Activated gamma-delta T cell treated with anti-CD3 and anti-CD28 coated beads, Interleukin-2, amount 50 U/mL, for 16 hours (primary cell): ENCODE measurements around the gene NAT14.
"Not testable (repeated sequence)": the region's sequence is repeated elsewhere in the genome, so short reads cannot be mapped to it uniquely, and the experiment has no call there.

Experiments used
- DNase-seq: peaks from one replicate; pipeline ENCODE4 v3.0.0-alpha.2; 2020; ENCODE audit warnings: low read depth

The NAT14 gene

DNA sequence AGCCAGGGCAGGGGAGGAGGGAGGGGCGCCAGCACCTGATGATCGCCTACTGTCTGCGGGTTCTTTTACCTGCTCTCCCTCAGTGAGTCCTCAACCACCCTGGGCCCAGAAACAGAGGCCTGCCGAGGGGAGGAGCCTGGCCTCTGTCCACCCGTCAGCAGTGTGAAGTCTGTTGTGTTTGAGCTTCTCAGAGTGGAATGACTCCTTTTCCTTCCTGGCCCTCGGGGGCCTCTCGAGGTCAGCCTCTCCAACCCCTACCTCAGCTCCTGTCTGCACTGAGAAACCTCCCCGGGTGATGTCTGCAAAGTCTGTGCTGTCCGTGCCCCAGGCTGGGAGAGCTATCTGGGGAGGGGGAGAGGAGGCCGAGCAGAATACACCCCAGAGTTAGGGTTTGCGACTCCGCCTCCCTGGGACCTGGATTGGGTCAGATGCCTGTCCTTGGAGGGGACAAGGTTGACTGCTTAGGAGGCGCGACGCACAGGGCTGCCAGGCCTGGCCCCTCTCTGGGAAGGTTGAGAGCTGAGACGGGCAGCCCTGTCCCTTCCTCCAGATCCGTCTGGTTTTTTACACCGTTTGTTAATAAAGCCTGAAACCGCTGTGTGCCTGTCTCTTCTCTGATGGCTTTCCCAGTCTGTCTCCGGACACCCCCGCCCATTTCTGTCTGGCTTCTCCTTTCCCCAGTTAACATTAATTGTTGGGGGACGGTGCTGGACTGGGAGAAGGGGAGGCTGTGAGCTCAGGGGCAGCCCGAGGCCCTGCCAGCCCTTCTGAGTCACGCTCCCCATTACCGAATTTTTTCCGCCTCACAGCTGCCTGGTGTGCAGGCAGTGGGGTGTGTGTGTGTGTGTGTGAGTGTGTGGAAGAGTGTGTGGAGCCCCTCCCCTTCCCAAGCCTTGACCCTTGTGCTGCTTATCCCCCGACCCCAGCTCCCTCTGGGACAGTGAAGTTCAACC, 2.3 kb downstream of the NAT14 start:
- DNase-seq: no peak

DNA sequence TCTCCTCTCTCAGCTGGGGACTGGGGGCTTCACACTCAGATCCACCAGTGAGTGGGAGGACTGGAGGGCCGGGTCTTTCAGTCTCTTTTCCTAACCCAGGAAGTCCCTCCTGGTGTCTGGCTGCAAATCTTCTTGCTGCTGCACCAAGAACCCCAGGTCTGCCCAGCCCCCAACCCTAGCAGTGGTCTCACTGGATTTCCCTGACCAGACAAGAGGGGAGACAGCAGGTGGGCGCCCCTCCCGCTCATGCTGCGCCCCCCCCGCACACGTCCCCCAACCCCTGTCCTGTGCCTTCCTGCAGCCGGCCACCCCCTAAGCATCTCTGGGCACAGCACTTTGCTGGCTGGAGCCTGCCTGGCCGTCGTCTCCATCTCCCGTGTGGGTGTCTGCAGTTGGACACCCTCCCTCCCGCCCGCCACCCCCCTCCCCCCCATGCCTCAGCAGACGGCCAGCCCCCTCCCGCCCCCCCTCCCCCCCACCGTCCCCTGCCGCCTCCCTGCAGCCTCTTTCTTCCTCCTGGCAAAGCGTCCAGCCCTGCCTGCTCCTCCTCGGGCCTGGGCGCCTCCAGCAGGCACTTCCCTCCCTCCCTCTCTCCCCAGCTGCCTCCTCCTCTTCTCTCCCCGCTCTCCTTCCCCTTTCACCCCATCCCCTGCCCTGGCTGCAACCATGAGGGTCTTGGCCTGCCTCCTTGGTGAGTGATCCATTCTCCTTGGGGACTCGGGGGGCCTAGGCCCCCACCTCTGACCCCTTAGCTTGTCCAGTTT, 3.1 kb downstream of the NAT14 start, which contains the start of gene SSC5D:
TSS of gene SSC5D (plus strand) at position 513 of the 764 bp plus-strand sequence. CDS start at position 667, 154 bp downstream.
- no peak for DNase-seq

DNA sequence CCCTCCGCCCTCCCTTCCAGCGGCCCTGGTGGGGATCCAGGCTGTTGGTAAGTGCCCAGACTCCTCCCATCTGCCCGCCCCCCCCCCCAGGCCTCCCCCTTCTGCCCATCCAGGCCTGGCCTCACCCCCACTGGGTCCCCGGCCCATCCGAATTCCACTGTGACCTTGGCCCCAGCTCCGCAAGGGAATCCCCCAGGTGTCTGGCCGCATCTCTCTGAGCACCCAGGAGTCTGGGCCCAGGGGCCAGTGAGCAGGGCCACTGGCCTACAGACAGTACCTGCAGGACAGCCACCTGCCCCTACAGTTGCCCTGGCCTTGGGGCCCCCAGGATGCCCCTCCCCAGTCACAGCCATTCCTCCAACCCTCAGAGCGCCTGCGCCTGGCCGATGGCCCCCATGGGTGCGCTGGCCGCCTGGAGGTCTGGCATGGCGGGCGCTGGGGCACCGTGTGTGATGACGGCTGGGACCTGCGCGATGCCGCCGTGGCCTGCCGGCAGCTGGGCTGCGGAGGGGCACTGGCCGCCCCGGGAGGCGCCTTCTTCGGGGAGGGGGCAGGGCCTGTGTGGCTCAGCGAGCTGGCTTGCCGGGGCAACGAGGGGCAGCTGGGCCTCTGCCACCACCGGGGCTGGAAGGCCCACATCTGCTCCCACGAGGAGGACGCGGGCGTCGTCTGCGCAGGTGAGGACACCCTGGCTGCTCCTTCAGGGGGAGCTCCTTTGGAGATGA, 4.2 kb downstream of the NAT14 start:
- no peak for DNase-seq

DNA sequence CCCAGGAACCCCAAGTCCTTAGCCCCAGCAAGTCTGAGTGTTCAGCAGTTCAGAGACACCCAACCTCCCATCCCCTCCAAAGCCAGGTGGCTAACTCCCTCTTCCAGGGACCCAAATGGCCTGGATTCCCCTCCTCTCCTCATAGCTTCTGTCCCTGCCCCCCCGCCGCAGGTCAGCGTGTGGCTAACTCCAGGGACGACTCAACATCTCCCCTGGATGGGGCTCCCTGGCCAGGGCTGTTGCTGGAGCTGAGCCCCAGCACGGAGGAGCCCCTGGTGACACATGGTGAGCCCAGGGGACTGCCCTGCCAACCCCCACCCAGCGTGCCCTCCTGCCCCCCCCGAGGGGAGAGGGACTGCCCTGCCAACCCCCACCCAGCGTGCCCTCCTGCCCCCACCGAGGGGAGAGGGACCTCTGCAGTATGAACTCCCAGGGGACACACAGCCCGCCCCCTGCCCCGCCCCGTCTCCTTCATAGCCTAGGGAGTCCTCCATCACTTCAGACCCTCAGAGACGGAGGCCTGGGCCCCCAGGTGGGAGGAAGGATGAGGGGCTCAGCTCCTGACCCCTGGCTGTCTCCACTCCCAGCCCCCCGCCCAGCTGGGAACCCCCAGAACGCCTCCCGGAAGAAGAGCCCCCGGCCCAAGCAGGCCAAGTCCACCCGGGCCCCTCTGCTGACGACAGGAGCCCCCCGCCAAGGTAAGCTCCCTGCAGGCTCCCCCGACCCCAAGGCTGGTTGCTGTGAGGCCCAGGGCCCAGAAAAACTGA, 4.9 kb downstream of the NAT14 start:
- DNase-seq: no peak

DNA sequence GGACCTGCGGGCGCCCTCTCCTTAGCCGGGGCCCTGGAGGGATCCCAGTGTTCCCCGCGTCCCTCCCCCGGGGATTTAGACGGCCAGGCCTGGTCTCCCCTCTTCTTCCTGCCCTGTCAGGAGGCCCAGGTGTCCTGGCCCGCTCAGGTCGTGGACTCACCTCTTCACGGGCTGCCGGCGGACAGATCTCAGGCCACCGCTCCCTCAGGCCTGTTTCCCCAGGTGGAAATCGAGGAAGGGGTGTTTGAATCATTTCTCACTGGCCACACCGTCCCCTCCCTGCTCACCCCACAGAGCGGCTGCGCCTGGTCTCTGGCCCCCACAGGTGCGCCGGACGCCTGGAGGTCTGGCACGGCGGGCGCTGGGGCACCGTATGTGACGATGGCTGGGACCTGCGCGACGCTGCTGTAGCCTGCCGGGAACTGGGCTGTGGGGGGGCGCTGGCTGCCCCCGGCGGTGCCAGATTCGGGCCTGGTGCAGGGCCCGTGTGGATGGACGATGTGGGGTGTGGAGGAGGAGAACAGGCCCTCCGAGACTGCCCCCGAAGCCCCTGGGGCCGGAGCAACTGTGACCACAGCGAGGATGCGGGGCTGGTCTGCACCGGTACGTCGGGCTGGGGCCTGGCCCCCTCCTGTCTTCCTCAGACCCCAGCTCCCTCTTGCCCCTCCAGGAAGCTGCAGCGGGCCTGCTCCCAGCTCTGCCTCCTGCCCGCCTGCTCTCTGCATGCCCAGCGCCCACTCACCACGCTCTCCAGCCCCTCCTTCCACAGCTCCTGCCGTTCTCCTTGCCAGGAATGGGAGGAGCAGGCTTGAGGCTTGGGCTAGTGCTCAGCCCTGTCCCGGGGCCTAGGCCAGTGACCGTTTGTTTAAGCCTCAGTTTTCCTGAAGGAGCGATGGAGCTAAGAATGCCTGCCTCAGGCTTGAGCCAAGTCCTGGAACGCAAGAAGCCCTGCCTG, 5.8 kb downstream of the NAT14 start:
- DNase-seq: no peak

DNA sequence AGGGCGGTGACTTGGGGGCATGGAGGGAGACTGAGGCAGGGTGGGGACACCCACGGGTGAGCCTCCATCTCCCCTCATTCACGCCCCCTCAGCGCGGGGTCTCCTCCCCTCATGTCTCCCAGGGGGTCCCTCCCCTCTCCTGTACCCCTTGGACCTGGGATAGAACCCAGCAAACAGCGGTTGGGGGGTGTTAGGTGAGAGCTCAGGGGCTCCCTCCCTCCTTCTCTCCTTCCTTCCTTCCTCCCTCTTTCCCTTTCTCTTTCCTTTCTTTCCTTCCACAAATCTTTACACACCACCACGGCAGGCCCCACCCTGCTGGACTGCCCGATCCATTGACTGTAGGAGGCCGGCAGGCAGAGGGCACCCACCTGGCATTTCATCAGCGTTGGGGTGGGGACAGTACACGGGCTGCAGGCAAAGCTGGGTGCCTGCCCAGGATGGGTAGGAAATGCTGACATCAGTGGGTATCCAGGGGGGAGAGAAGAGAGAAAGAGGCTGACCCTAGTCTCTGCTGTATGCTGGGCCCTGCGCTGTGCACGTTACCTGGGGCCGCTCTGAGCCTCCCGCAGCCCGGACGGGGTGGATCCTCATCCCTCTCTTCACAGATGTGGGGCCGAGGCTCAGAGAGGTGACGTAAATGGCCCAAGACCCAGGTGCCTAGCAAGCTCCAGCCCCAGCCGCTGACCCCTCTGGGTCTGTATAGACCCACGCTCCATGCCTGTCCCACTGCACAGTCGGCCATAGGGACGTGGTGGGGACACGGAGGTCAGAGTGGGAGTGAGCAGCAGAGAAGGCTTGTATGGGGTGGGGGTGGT, 6.8 kb downstream of the NAT14 start:
- no peak for DNase-seq

DNA sequence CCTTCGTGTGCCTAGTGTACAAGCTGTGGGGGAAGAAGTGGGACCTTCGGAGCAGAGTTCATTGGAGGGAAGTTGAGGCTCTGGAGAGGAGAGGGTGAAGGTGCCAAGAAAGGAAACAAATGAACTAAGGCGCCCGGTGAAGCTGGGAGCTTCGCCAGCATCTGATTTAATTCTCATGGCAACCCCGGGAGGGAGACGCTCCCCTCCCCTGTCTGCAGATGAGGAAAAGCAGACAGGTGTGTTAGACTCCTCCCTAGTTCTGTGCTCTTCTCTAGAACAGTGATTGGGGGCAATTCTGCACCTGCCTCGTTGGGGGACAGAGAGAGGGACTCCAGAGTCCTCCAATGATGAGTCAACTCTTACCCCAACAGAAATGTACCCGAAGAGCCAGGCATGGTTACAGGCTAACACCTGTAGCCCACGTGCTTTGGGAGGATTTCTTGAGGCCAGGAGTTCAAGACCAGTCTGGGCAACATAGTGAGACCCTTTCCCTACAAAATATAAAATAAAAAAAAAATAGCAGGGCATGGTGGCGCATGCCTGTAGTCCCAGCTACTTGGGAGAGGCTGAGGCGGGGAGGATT, 7.5 kb downstream of the NAT14 start:
- DNase-seq: no peak

DNA sequence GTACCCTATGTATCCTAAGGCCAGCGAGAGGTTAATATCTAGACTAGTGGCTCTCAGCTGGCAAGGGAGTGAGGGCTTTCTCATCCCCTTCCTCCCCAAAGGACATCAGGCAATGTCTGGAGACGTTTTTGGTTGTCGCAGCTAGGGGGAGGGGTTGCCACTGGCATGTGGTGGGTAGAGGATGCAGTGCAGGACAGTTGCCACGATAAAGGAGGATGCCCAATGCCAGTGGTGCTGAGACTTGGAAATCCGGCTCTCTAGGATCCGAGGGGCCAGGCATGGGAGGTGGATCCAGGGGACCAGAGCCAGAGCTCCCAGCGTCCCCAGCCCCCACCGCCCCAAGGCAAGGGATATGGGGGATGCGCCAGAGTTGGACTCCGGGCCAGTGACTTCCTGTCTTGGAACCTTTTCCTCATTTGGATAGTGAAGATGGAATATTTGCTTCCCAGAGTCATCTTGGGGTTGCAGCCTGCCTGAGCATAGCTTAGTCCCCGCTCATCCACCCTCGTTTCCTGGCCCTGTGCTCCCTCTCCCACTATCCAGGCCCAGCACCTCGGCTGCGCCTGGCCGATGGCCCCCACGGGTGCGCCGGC, 8.2 kb downstream of the NAT14 start:
- DNase-seq: no peak

DNA sequence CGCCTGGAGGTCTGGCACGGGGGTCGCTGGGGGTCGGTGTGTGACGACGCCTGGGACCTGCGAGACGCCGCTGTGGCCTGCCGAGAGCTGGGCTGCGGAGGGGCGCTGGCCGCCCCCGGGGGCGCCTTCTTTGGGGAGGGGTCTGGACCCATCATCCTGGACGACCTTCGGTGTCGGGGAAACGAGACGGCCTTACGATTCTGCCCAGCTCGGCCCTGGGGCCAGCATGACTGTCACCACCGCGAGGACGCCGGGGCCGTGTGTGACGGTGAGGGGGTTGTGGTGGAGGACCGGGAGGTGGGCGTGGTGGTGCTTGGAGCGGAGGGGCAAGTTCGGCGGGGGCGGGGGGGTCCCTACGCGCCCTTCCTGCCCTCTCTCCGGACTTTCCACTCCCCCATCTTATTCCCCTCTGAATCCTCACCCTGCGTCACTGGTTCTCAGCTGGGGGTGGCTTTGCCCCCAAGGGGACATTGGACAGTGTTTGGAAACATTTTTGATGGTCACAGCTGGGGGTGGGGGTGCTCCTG, 8.7 kb downstream of the NAT14 start:
- no peak for DNase-seq

DNA sequence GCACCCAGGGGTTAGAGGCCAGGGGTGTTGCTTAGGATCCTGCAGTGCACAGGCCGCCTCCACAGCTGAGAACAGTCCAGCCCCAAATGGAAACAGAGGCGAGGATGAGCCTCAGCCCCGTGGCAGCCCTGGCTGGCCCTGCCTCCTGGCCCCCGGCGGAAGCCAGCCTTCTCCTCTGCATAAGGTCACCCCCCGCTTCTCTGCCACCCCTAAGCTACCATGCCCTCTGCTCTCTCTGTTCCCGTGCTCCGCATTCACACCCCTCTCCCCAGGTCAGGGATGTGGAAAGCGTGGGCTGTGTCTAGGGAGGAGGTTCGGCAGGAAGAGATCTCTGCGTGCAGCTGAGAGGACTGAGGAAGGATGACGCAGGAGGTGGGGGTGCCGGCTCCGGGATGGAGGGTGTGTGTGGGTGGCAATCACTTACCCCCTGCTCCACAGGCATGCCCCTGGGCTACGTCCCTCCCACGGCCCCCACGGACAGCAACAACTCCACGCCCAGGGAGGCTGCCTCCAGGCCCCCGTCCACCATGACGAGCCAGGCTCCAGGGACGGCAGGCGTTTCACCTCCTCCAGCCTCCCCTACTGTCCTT, 9.3 kb downstream of the NAT14 start:
- DNase-seq: no peak

DNA sequence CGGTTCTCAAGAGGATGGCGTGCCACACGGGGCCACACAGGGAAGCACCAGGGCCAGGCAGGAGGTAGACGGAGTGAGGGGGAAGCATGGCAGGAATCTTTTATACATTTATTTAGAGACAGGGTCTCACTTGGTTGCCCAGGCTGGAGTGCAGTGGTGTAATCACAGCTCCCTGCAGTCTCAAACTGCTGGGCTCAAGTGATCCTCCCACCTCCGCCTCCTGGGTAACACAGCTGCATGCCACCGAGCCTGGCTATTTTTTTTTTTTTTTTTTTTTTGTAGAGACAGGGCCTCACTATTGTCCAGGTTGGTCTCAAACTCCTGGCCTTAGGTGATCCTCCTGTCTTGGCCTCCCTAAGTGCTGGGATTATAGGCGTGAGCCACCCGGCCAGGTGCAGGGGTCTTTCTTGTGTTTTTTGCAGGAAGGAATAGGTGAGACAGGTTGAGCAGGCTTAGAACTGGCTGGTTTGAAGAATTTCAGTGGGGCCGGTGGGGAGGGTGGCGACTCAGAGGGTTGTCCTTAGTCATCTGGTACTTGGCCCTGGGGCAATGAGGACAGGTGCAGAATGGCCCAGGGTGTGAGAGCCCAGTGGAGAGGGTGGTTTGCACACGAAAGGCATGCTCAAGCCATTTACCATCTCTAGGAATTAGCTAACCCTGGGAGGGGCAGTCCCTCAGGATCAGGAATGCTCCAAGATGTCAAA, 10.8 kb downstream of the NAT14 start:
- no peak for DNase-seq

DNA sequence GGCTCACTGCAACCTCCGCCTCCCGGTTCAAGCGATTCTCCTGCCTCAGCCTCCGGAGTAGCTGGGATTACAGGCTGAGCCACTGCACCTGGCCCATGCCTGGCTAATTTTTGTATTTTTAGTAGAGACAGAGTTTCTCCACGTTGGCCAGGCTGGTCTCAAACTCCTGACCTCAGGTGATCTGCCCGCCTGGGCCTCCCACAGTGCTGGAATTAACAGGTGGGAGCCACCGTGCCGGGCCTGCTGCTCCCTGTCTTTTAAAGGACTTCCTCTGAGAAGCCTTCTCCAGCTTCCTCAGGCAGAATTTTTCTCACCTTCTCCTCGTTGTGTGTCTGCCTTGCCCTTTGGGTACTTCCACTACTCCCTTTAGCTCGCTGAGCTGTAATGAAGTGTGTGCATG, 11.8 kb downstream of the NAT14 start:
- DNase-seq: not testable (repeated sequence)

DNA sequence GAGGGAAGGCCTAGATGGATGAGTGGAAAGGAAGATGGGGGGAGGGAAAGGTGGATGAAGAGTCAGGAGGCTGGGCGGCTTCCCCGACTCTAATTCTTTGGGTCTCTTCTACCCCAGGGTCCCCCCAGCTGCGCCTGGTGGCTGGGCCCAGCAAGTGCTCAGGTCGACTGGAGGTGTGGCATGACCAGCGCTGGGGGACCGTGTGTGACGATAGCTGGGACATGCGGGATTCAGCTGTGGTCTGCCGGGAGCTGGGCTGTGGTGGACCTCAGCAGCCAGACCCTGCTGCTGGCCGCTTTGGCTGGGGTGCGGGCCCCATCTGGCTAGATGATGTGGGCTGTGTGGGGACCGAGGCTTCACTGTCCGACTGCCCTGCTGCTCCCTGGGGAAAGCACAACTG, 12.8 kb downstream of the NAT14 start:
- no peak for DNase-seq

DNA sequence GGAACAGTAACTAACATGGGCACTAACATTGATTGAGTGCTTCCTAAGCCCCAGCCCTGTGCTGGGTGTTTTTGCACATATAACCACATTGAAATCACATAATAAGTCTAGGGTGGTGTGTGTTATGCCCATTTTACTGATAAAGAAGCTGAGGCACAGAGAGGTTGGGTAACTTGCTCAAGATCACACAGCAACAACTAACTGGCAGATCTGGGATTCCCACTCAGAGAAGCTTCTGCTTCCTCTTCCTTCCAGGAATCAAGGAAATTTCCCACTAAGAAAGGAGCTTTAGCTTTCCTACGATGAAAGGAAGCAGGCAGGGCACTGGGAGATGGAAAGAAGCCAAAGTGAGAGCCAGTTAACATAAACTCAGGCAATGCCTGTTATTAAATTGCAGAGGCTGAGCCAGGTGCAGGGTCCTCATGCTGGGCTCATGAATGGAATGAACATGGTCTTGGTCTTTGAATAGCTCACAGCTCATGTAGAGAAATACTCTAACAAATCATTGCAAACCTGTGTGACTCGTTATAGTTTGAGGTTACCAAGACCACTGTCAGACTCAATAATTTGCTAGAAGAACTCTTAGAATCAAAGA, 13.4 kb downstream of the NAT14 start:
- no peak for DNase-seq

DNA sequence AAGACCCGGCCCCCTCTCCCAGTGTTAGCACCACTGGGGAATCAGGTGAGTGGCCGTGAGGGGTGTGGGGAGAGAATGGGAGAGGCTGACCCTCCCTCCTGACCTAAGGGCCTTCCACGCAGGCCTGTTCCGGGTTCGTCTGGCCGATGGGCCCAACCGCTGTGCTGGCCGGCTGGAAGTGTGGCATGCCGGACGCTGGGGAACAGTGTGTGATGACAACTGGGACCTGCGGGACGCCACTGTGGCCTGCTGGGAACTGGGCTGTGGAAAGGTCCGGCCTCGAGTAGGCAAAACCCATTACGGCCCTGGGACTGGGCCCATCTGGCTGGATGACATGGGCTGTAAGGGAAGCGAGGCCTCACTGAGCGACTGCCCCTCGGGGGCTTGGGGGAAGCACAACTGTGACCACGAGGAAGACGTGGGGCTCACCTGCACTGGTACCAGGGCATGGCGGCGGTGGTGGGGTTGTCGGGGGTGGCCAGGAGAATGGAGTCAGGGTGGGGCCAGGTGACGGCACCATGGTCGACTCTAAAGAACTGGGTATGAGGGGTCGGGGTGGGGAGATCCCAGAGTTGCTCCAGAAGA, 15.5 kb downstream of the NAT14 start:
- DNase-seq: no peak

DNA sequence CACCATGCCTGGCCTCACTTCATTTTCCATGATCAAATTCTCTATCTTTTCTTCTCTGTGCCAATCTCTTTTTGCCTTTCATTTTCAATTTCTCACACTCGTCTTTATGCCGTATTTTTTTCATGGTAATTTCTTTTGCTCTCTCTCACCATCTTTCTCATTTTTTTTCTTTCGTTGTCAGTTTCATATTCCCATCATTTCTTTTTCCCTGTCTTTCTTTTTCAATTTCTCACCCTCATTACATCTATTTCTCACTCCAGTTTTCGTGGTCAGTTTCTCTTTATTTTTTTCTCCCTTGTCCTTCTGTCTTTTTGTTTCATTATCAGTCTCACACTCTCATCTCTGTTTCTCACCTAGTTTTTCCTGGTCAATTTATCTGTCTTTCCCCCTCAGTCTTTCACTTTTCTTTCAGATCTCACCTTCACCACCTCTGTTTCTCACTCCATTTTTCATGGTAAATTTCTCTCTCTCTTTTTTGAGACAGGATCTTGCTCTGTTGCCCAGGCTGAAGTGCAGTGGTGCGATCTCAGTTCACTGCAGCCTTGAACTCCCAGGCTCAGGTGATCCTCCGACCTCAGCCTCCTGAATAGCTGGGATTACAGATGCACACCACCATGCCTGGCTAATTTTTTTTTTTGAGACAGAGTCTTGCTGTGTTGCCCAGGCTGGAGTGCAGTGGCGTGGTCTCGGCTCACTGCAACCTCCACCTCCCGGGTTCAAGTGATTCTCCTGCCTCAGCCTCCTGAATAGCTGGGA, 17.4 kb downstream of the NAT14 start:
- DNase-seq: no peak
